Upper lobe of right lung (tissue), 1 donor: ENCODE data around the gene RGL1. TPM values are rescaled to one million over a fixed set of nuclear protein-coding genes. Genes with fewer than 3 reads are reported as not detected.

Experiments
- ATAC-seq: fragments of 200-7000 bp; cut with Tn5 transposase; one replicate; pipeline ENCODE4 v1.9.1; 2020; ENCODE audit warnings: mild to moderate bottlenecking, moderate library complexity
- DNase-seq: peaks from one replicate; pipeline ENCODE4 v3.0.0-alpha.2; 2020
- H3K27ac ChIP-seq: fragments of 200-600 bp; one replicate; pipeline ENCODE4 v1.8.0; 2022
- H3K27me3 ChIP-seq: fragments of 200-600 bp; one replicate; pipeline ENCODE4 v1.8.0; 2022; ENCODE audit warnings: mild to moderate bottlenecking
- H3K36me3 ChIP-seq: fragments of 200-600 bp; one replicate; pipeline ENCODE4 v1.8.0; 2022
- H3K4me1 ChIP-seq: fragments of 200-600 bp; one replicate; pipeline ENCODE4 v1.8.0; 2022
- H3K4me3 ChIP-seq: fragments of 200-600 bp; one replicate; pipeline ENCODE4 v1.8.0; 2022; ENCODE audit warnings: mild to moderate bottlenecking
- H3K9me3 ChIP-seq: fragments of 200-600 bp; one replicate; pipeline ENCODE4 v1.8.0; 2022
- CTCF ChIP-seq: fragments of 200-600 bp; IDR thresholded peaks from one replicate; pipeline ENCODE4 v1.8.0; 2022; ENCODE audit warnings: antibody characterized with exemption
- intact Hi-C: fragments of 100-400 bp; cut with DNase I; formaldehyde crosslinking; loops from one replicate; pipeline ENCODE4 v1.11.0; 2022
- total RNA-seq: library from RNA; stranded (reverse); fragmentation: NEBNext Ultra II Directional; extraction: Animal tissue kit (Norgen Biotek cat#: 25700); gene quantifications from one replicate; pipeline ENCODE4 v1.2.1, GENCODE V29; 2021
- donor health status: DM: no; HTN: yes; CAD: no; lungs with severe emphysema.

The RGL1 gene
- total RNA-seq, 1 donor from 2014 or later: 40.9 TPM

GRCh38 chr1:183806675-183807074 is 1.8 kb downstream of the RGL1 start:
- peaks cover 7% of the 10 kb centered on the region for H3K36me3 ChIP-seq
- H3K27me3 ChIP-seq: no peaks in the 10 kb centered on the region
- no peak for TF ChIP-seq CTCF
- no peaks in the 10 kb centered on the region for H3K9me3 ChIP-seq
- peak overlapping the region; percentile 75 for H3K27ac ChIP-seq
- ATAC-seq: no peak
- H3K4me3 ChIP-seq: peak overlapping the region; percentile 72
- peaks cover 35% of the 10 kb centered on the region for H3K4me1 ChIP-seq
- no peak for DNase-seq
- intact Hi-C loops: no loop called here

GRCh38 chr1:183807549-183808168 is 2.7 kb downstream of the RGL1 start:
- ATAC-seq (no peak), DNase-seq (no peak)
- TF ChIP-seq CTCF: no peak
- H3K4me3 ChIP-seq: peak overlapping the region; percentile 72
- H3K27me3 ChIP-seq: no peaks in the 10 kb centered on the region
- intact Hi-C loops: no loop called here
- no peak overlapping the region for H3K27ac ChIP-seq
- no peaks in the 10 kb centered on the region for H3K9me3 ChIP-seq
- H3K36me3 ChIP-seq: peaks cover 7% of the 10 kb centered on the region
- H3K4me1 ChIP-seq: peaks cover 45% of the 10 kb centered on the region

DNA sequence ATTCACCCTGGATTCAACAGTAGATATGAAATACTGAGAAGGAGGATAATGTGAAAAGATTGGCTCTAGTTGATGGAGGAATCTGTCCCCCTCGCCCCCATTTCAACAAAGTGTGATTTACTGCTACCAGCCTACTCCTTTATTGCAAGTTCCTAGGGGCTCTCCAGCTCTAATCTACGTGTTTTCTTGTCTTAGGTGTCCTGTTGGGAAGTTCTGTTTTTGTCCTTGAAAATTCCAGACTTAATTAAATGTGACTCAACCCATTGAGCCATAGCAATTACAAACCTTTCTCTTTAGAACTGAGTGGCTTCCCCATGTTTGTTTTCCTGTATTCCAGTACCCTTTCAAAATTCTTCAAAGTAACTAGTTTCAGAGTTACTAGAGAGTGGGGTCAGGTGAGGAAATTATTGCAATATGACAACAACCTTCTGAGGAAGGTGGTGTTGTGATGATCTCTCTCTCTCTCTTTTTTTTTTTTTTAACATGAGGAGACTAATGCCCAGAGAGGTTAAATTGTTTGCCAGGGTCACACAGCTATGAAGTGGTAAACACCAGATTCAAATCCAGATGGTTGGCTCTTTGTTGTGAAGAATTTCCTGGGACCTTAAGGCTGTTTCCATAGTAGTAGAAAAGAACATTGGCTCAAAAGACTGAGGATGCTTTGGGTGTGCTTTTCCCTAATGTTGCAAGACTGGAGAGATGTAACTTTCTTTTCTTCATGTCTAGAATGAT is 3.5 kb downstream of the RGL1 start:
- Histone ChIP-seq H3K36me3 (peaks cover 7% of the 10 kb centered on the region), H3K27ac (no peak overlapping the region), H3K4me1 (peaks cover 53% of the 10 kb centered on the region), H3K27me3 (no peaks in the 10 kb centered on the region), H3K4me3 (peak overlapping the region; percentile 72), H3K9me3 (no peaks in the 10 kb centered on the region)
- TF ChIP-seq CTCF: no peak
- intact Hi-C loops: no loop called here
- no peak for ATAC-seq
- DNase-seq: no peak

GRCh38 chr1:183810121-183810520 is 5.2 kb downstream of the RGL1 start:
- H3K4me3 ChIP-seq: no peak overlapping the region
- peaks cover 7% of the 10 kb centered on the region for H3K36me3 ChIP-seq
- H3K9me3 ChIP-seq: no peaks in the 10 kb centered on the region
- H3K27me3 ChIP-seq: no peaks in the 10 kb centered on the region
- peaks cover 54% of the 10 kb centered on the region for H3K4me1 ChIP-seq
- TF ChIP-seq CTCF: no peak
- no peak overlapping the region for H3K27ac ChIP-seq
- intact Hi-C loops: no loop called here
- DNase-seq (no peak), ATAC-seq (peak; percentile 72)

GRCh38 chr1:183810756-183811544 is 6.0 kb downstream of the RGL1 start:
- DNase-seq (no peak), ATAC-seq (no peak)
- H3K36me3 ChIP-seq: peaks cover 7% of the 10 kb centered on the region
- no peak for TF ChIP-seq CTCF
- no peaks in the 10 kb centered on the region for H3K27me3 ChIP-seq
- intact Hi-C loops: no loop called here
- peaks cover 57% of the 10 kb centered on the region for H3K4me1 ChIP-seq
- H3K4me3 ChIP-seq: no peak overlapping the region
- H3K27ac ChIP-seq: no peak overlapping the region
- H3K9me3 ChIP-seq: no peaks in the 10 kb centered on the region
